Adrenal gland (tissue), 12 donors: ENCODE data around the gene EIF3J. TPM values are rescaled to one million over a fixed set of nuclear protein-coding genes. Genes with fewer than 3 reads are reported as not detected.
A peak's percentile ranks its signal among the peaks of the same experiment; 100 is the strongest.

Source experiments
- DNase-seq, 7 donors: peaks; one replicate each; pipeline ENCODE4 v3.0.0-alpha.2; 2019 to 2020
- H3K27ac ChIP-seq, 5 donors: fragments of 200-600 bp; sonication (generic) in 4 of 5; 1 replicate in 3 of 5; 2 replicates in 2 of 5; pipeline versions ENCODE4 v1.5.1 to v1.8.0; 2016 to 2020; ENCODE audit warnings: mild to moderate bottlenecking in 1 of 5
- H3K27me3 ChIP-seq: fragments of 200-600 bp; 2 replicates; pipeline ENCODE4 v1.8.0; 2021
- H3K36me3 ChIP-seq, 2 donors: fragments of 200-600 bp; replicated peaks in 1 of 2; 1 replicate in 1 of 2; 2 replicates in 1 of 2; pipeline versions ENCODE4 v1.5.1 to v1.8.0; 2018 to 2022
- H3K4me1 ChIP-seq, 2 donors: fragments of 200-600 bp; replicated peaks in 1 of 2; 1 replicate in 1 of 2; 2 replicates in 1 of 2; pipeline versions ENCODE4 v1.5.1 to v1.8.0; 2018 to 2021
- H3K4me3 ChIP-seq, 4 donors: fragments of 200-600 bp; sonication (generic) in 3 of 4; one replicate each; pipeline ENCODE4 v1.5.1; 2016 to 2018
- H3K9me3 ChIP-seq, 3 donors: fragments of 200-600 bp; sonication (generic) in 1 of 3; replicated peaks in 1 of 3; 1 replicate in 2 of 3; 2 replicates in 1 of 3; pipeline versions ENCODE4 v1.5.1 to v1.8.0; 2016 to 2021
- POLR2A ChIP-seq, 2 donors: fragments of 450-650 bp; IDR thresholded peaks; one replicate each; pipeline ENCODE4 v1.6.1; 2017; ENCODE audit warnings: antibody characterized with exemption in 2 of 2, mild to moderate bottlenecking in 2 of 2, moderate library complexity in 1 of 2
- WGBS, 4 donors: extraction: QIAGEN DNeasy Blood & Tissue Kit in 2 of 4; methylation state at CpG; one replicate each; pipeline versions ENCODE4 v1.1.5 to v1.1.7; 2013 to 2017; 5-methylcytosine and 5-hydroxymethylcytosine counted together
- intact Hi-C, 2 donors: fragments of 100-400 bp; cut with DNase I; formaldehyde crosslinking; loops; one replicate each; pipeline versions ENCODE4 v1.14.1 to v1.15.0; 2022 to 2023
- polyA plus RNA-seq, 3 donors: library from polyadenylated mRNA; stranded (reverse); fragments of 200-250 nt in 2 of 3; fragments of 350-450 nt in 1 of 3; fragmentation: Illumina TruSeq in 1 of 3; extraction: RNeasy Lipid Tissue Mini Kit (QIAGEN cat#74804) in 1 of 3; gene quantifications; one replicate each; pipeline ENCODE4 v1.2.3, GENCODE V29; 2013 to 2014
- total RNA-seq, 9 donors: library from RNA; depleted of rRNA in 4 of 9; stranded (reverse); fragments of >200 nt in 4 of 9; fragments of 120-200 nt in 1 of 9; fragmentation: NEBNext Ultra II Directional in 1 of 9; extraction: Animal tissue kit (Norgen Biotek cat#: 25700) in 1 of 9; gene quantifications; one replicate each; pipeline versions ENCODE4 v1.1.0 to v1.2.4, GENCODE V29; 2013 to 2023
- TF ChIP-seq, protein P1 (sequence below), 6 experiments: fragments of 450-650 bp in 4 of 6; fragments of 200-600 bp in 2 of 6; sonication (generic) in 1 of 6; IDR thresholded peaks; 1 replicate in 5 of 6; 2 replicates in 1 of 6; pipeline versions ENCODE4 v1.5.1 to v1.8.0; 2016 to 2021; ENCODE audit warnings: antibody characterized with exemption in 6 of 6, mild to moderate bottlenecking in 2 of 6, moderate library complexity in 1 of 6
- donor health status: healthy with polysubstance abuse.
- donor health status: Bipolar disorder and iron deficiency.
- donor health status: DM: yes; HTN: yes; CAD: no.
- donor health status: DM: no; HTN: no; CAD: no.
- donor health status: DM: no; HTN: no; CAD: no.
- donor health status: DM: yes; HTN: yes; CAD: no.

The EIF3J gene
- total and polyA plus RNA-seq, 12 donors = 21.4 to 178 (median 53.8) TPM

- no peak overlapping the region for H3K27ac ChIP-seq
- H3K4me1 ChIP-seq = peaks cover 5 to 8% of the 10 kb centered on the region in 2 donors
- peaks cover 0 to 73% of the 10 kb centered on the region in 2 donors for H3K36me3 ChIP-seq
- intact Hi-C loops = no loop called here
- no peaks in the 10 kb centered on the region for H3K9me3 ChIP-seq
- WGBS, 4 donors = 97 to 98% (median 98%) methylated on average over 2 of the region's 2 CpGs
- DNase-seq = no peak
- TF ChIP-seq, protein P1, sequence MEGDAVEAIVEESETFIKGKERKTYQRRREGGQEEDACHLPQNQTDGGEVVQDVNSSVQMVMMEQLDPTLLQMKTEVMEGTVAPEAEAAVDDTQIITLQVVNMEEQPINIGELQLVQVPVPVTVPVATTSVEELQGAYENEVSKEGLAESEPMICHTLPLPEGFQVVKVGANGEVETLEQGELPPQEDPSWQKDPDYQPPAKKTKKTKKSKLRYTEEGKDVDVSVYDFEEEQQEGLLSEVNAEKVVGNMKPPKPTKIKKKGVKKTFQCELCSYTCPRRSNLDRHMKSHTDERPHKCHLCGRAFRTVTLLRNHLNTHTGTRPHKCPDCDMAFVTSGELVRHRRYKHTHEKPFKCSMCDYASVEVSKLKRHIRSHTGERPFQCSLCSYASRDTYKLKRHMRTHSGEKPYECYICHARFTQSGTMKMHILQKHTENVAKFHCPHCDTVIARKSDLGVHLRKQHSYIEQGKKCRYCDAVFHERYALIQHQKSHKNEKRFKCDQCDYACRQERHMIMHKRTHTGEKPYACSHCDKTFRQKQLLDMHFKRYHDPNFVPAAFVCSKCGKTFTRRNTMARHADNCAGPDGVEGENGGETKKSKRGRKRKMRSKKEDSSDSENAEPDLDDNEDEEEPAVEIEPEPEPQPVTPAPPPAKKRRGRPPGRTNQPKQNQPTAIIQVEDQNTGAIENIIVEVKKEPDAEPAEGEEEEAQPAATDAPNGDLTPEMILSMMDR (IDR thresholded peaks at IDR 0.05) = no peak
- no peak for TF ChIP-seq POLR2A (IDR thresholded peaks at IDR 0.05)
- no peaks in the 10 kb centered on the region for H3K27me3 ChIP-seq
- H3K4me3 ChIP-seq = no peak overlapping the region
Observed at GRCh38 chr15:44603126-44603525, 66.2 kb downstream of the EIF3J start.

GRCh38 chr15:44606740-44607139, 69.8 kb downstream of the EIF3J start:
- peak overlapping the region in 2 of 5 donors; percentile 10 to 23 for H3K27ac ChIP-seq
- 50 to 72% (median 63%) methylated on average over 1 of the region's 1 CpG for WGBS, 4 donors
- no peaks in the 10 kb centered on the region for H3K9me3 ChIP-seq
- no peaks in the 10 kb centered on the region for H3K4me1 ChIP-seq
- TF ChIP-seq, protein P1 (IDR thresholded peaks at IDR 0.05) = no peak
- no peak for TF ChIP-seq POLR2A (IDR thresholded peaks at IDR 0.05)
- H3K4me3 ChIP-seq = no peak overlapping the region
- intact Hi-C loops = no loop called here
- H3K27me3 ChIP-seq = no peaks in the 10 kb centered on the region
- DNase-seq = no peak
- H3K36me3 ChIP-seq = peaks cover 0 to 79% of the 10 kb centered on the region in 2 donors

Other genes starting within 250 kb of the EIF3J start
- 100 to 1,000 TPM; 134 to 242 (median 168) TPM for gene GOLM2, start 248.4 kb upstream of the EIF3J start, total RNA-seq
- 100 to 1,000 TPM in 1 of 3 donors, 10 to 100 TPM in 2; 26.7 to 188 (median 29.8) TPM for gene GOLM2, start 248.4 kb upstream of the EIF3J start, polyA plus RNA-seq
- gene CTDSPL2, start 109.5 kb upstream of the EIF3J start, total RNA-seq = 10 to 100 TPM; 12.1 to 70.9 (median 32.3) TPM
- gene CTDSPL2, start 109.5 kb upstream of the EIF3J start, polyA plus RNA-seq = 10 to 100 TPM in 1 of 3 donors, 1 to 10 TPM in 2; 3.3 to 19.7 (median 5.7) TPM
- gene SPG11, start 126.5 kb downstream of the EIF3J start, total RNA-seq = 100 to 1,000 TPM in 1 of 9 donors, 10 to 100 TPM in 8; 48.5 to 122 (median 78.6) TPM
- 10 to 100 TPM; 43.0 to 76.1 (median 66.3) TPM for gene SPG11, start 126.5 kb downstream of the EIF3J start, polyA plus RNA-seq
- 1 to 10 TPM in 7 of 9 donors, under 1 TPM in 2; 0.42 to 5.6 (median 2.5) TPM for gene PATL2, start 174.2 kb downstream of the EIF3J start, total RNA-seq
- 10 to 100 TPM in 2 of 3 donors, 1 to 10 TPM in 1; 1.3 to 18.3 (median 17.5) TPM for gene PATL2, start 174.2 kb downstream of the EIF3J start, polyA plus RNA-seq
- gene B2M, start 174.4 kb downstream of the EIF3J start, total RNA-seq = 1,000 to 10,000 TPM; 1,393 to 6,421 (median 3,217) TPM
- 1,000 to 10,000 TPM; 1,063 to 5,117 (median 1,725) TPM for gene B2M, start 174.4 kb downstream of the EIF3J start, polyA plus RNA-seq
- 10 to 100 TPM in 7 of 9 donors, 1 to 10 TPM in 2; 7.2 to 38.8 (median 18.2) TPM for gene TRIM69, start 199.4 kb downstream of the EIF3J start, total RNA-seq
- 10 to 100 TPM; 16.9 to 34.7 (median 18.3) TPM for gene TRIM69, start 199.4 kb downstream of the EIF3J start, polyA plus RNA-seq